Loucy (cell line): ENCODE measurements around the gene TSC2.

ENCODE experiments used
- H2AFZ ChIP-seq: fragments of 200-600 bp; sonication (generic); 2 replicates; pipeline ENCODE4 v1.6.0; 2016; ENCODE audit warnings: antibody characterized with exemption, mild to moderate bottlenecking, low read length, moderate library complexity
- H3F3A ChIP-seq: fragments of 200-600 bp; 2 replicates; pipeline ENCODE4 v1.6.0; 2016; ENCODE audit warnings: antibody characterized with exemption, low read depth, mild to moderate bottlenecking
- H3K27me3 ChIP-seq: fragments of 200-600 bp; sonication (generic); 2 replicates; pipeline ENCODE4 v1.6.1; 2014; ENCODE audit warnings: low read length, mild to moderate bottlenecking; ENCODE audit not compliant: insufficient read depth, poor library complexity, severe bottlenecking
- H3K36me3 ChIP-seq: fragments of 200-600 bp; sonication (generic); 2 replicates; pipeline ENCODE4 v1.6.1; 2016; ENCODE audit warnings: low read length; ENCODE audit not compliant: insufficient read depth
- H3K4me1 ChIP-seq: fragments of 200-600 bp; sonication (generic); 2 replicates; pipeline ENCODE4 v1.5.1; 2014; ENCODE audit warnings: low read length, mild to moderate bottlenecking; ENCODE audit not compliant: insufficient read depth, poor library complexity, severe bottlenecking
- H3K4me2 ChIP-seq: fragments of 200-600 bp; sonication (generic); 2 replicates; pipeline ENCODE4 v1.6.0; 2014; ENCODE audit warnings: antibody characterized with exemption, low read length, low read depth, mild to moderate bottlenecking; ENCODE audit not compliant: poor library complexity, severe bottlenecking
- H3K4me3 ChIP-seq: fragments of 200-600 bp; sonication (generic); 2 replicates; pipeline ENCODE4 v1.5.1; 2014; ENCODE audit warnings: low read length, mild to moderate bottlenecking, mixed read lengths; ENCODE audit not compliant: poor library complexity, severe bottlenecking
- H3K79me2 ChIP-seq: fragments of 200-600 bp; sonication (generic); 2 replicates; pipeline ENCODE4 v1.6.1; 2014; ENCODE audit warnings: low read length; ENCODE audit not compliant: insufficient read depth
- H3K9ac ChIP-seq: fragments of 200-600 bp; sonication (generic); 2 replicates; pipeline ENCODE4 v1.6.0; 2014; ENCODE audit warnings: mild to moderate bottlenecking, low read depth, low read length, moderate library complexity; ENCODE audit not compliant: poor library complexity, severe bottlenecking
- H3K9me2 ChIP-seq: fragments of 200-600 bp; sonication (generic); replicated peaks from 2 replicates; pipeline ENCODE4 v1.6.1; 2016; ENCODE audit warnings: low read depth, low read length, mixed read lengths
- H3K9me3 ChIP-seq: fragments of 200-600 bp; sonication (generic); 2 replicates; pipeline ENCODE4 v1.6.1; 2014; ENCODE audit warnings: mild to moderate bottlenecking, antibody characterized with exemption, low read length, low read depth; ENCODE audit not compliant: insufficient read depth
- H4K20me1 ChIP-seq: fragments of 200-600 bp; sonication (generic); 2 replicates; pipeline ENCODE4 v1.6.0; 2014; ENCODE audit warnings: antibody characterized with exemption, low read length, mild to moderate bottlenecking; ENCODE audit not compliant: insufficient read depth, poor library complexity, severe bottlenecking
- EZH2phosphoT487 ChIP-seq: fragments of 200-600 bp; IDR thresholded peaks from 2 replicates; pipeline ENCODE4 v1.6.1; 2018; ENCODE audit warnings: antibody characterized with exemption, mild to moderate bottlenecking, moderate library complexity, borderline replicate concordance
- TF ChIP-seq, protein P1 (sequence below): fragments of 200-600 bp; sonication (generic); conservative IDR thresholded peaks from 2 replicates; pipeline ENCODE4 v1.5.1; 2014; ENCODE audit warnings: mild to moderate bottlenecking, antibody characterized with exemption, low read length

TSC2 gene

GRCh38 chr16:2078691-2079090 is 30.9 kb downstream of the TSC2 start:
- H3K79me2 ChIP-seq, result no peaks in the 10 kb centered on the region
- no peaks in the 10 kb centered on the region for H3K9me3 ChIP-seq
- no peak overlapping the region for H2AFZ ChIP-seq
- H3K4me2 ChIP-seq, result no peak overlapping the region
- TF ChIP-seq, protein P1, sequence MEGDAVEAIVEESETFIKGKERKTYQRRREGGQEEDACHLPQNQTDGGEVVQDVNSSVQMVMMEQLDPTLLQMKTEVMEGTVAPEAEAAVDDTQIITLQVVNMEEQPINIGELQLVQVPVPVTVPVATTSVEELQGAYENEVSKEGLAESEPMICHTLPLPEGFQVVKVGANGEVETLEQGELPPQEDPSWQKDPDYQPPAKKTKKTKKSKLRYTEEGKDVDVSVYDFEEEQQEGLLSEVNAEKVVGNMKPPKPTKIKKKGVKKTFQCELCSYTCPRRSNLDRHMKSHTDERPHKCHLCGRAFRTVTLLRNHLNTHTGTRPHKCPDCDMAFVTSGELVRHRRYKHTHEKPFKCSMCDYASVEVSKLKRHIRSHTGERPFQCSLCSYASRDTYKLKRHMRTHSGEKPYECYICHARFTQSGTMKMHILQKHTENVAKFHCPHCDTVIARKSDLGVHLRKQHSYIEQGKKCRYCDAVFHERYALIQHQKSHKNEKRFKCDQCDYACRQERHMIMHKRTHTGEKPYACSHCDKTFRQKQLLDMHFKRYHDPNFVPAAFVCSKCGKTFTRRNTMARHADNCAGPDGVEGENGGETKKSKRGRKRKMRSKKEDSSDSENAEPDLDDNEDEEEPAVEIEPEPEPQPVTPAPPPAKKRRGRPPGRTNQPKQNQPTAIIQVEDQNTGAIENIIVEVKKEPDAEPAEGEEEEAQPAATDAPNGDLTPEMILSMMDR, result no peak
- no peak for TF ChIP-seq EZH2phosphoT487
- H3K4me3 ChIP-seq, result no peak overlapping the region
- H3K4me1 ChIP-seq, result no peaks in the 10 kb centered on the region
- no peaks in the 10 kb centered on the region for H3K27me3 ChIP-seq
- H3K36me3 ChIP-seq, result no peaks in the 10 kb centered on the region
- H3F3A ChIP-seq, result no peaks in the 10 kb centered on the region
- H4K20me1 ChIP-seq, result no peaks in the 10 kb centered on the region
- H3K9me2 ChIP-seq, result no peaks in the 10 kb centered on the region
- no peak overlapping the region for H3K9ac ChIP-seq

DNA sequence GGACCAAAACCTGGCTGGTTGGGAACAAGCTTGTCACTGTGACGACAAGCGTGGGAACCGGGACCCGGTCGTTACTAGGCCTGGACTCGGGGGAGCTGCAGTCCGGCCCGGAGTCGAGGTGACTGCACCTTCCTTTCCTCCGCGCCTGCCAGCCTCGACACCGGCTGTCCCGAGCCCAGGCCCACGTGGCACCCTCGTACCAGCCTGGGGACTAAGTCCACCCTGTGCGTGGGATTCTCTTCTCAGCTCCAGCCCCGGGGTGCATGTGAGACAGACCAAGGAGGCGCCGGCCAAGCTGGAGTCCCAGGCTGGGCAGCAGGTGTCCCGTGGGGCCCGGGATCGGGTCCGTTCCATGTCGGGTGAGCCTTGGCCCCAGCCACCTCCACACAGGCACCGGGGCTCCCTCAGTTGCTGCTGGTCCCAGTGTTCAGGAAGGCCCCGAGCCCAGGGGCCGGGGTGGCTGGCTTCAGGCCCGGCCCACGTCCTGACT is 31.6 kb downstream of the TSC2 start:
- H3K79me2 ChIP-seq, result no peaks in the 10 kb centered on the region
- H4K20me1 ChIP-seq, result no peaks in the 10 kb centered on the region
- no peak overlapping the region for H3K9ac ChIP-seq
- H3K36me3 ChIP-seq, result no peaks in the 10 kb centered on the region
- no peaks in the 10 kb centered on the region for H3K27me3 ChIP-seq
- TF ChIP-seq EZH2phosphoT487, result no peak
- no peaks in the 10 kb centered on the region for H3K9me2 ChIP-seq
- H3K4me3 ChIP-seq, result no peak overlapping the region
- no peaks in the 10 kb centered on the region for H3F3A ChIP-seq
- no peak overlapping the region for H3K4me2 ChIP-seq
- H3K4me1 ChIP-seq, result no peaks in the 10 kb centered on the region
- no peak overlapping the region for H2AFZ ChIP-seq
- no peaks in the 10 kb centered on the region for H3K9me3 ChIP-seq

DNA sequence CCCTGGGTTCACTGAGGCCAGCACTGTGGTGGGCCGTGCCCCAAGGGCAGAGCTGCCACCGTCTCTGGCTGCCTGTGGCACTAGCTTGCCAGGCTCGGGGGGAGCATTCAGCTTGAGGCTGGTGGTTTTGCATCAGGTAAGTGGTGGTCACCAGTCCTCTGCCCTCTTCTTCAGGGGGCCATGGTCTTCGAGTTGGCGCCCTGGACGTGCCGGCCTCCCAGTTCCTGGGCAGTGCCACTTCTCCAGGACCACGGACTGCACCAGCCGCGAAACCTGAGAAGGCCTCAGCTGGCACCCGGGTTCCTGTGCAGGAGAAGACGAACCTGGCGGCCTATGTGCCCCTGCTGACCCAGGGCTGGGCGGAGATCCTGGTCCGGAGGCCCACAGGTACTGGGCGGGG is 32.2 kb downstream of the TSC2 start:
- H3K9ac ChIP-seq, result no peak overlapping the region
- no peaks in the 10 kb centered on the region for H3K9me3 ChIP-seq
- H3K4me2 ChIP-seq, result no peak overlapping the region
- H3K9me2 ChIP-seq, result no peaks in the 10 kb centered on the region
- H3K79me2 ChIP-seq, result no peaks in the 10 kb centered on the region
- H4K20me1 ChIP-seq, result no peaks in the 10 kb centered on the region
- no peak overlapping the region for H2AFZ ChIP-seq
- H3K4me3 ChIP-seq, result no peak overlapping the region
- TF ChIP-seq, protein P1, result no peak
- TF ChIP-seq EZH2phosphoT487, result no peak
- no peaks in the 10 kb centered on the region for H3F3A ChIP-seq
- H3K36me3 ChIP-seq, result no peaks in the 10 kb centered on the region
- H3K27me3 ChIP-seq, result no peaks in the 10 kb centered on the region
- no peaks in the 10 kb centered on the region for H3K4me1 ChIP-seq
